HepG2 (cell line): ENCODE measurements around the gene BAMBI. TPM values are rescaled to one million over a fixed set of nuclear protein-coding genes. Genes with fewer than 3 reads are reported as not detected.
A peak's percentile ranks its signal among the peaks of the same experiment; 100 is the strongest.

Experiments
- AGO1 ChIP-seq: fragments of 200-400 bp; formaldehyde crosslinking; IDR thresholded peaks from 2 replicates; pipeline ENCODE4 v1.6.1; 2017; ENCODE audit warnings: mild to moderate bottlenecking, low read depth, low read length, moderate library complexity; ENCODE audit not compliant: poor library complexity, severe bottlenecking
- CEBPB ChIP-seq: IDR thresholded peaks from 2 replicates; pipeline ENCODE4 v1.6.1; 2011; ENCODE audit warnings: low read depth, low read length, improper control_type of control experiment, borderline replicate concordance
- ELK4 ChIP-seq: sonication (generic); formaldehyde crosslinking; IDR thresholded peaks from 2 replicates; pipeline ENCODE4 v1.9.0; 2021; ENCODE audit warnings: missing genetic modification reagents, borderline replicate concordance
- HDAC2 ChIP-seq: sonication (generic); formaldehyde crosslinking; IDR thresholded peaks from 2 replicates; pipeline ENCODE4 v1.4.0; 2020; ENCODE audit warnings: missing genetic modification reagents
- HNRNPH1 ChIP-seq: fragments of 200-400 bp; formaldehyde crosslinking; optimal IDR thresholded peaks from 2 replicates; pipeline ENCODE3; 2017; ENCODE audit warnings: mild to moderate bottlenecking, low read depth, low read length
- PAX8 ChIP-seq: sonication (generic); formaldehyde crosslinking; IDR thresholded peaks from 2 replicates; pipeline ENCODE4 v1.8.0; 2022; ENCODE audit warnings: mild to moderate bottlenecking, missing genetic modification reagents, borderline replicate concordance
- RBM22 ChIP-seq: fragments of 200-400 bp; formaldehyde crosslinking; optimal IDR thresholded peaks from 2 replicates; pipeline ENCODE3; 2017; ENCODE audit warnings: mild to moderate bottlenecking, low read length, moderate library complexity
- RERE ChIP-seq: IDR thresholded peaks from 2 replicates; pipeline ENCODE4 v1.6.1; 2016; ENCODE audit warnings: low read depth, missing genetic modification reagents, missing compliant biosample characterization
- SALL2 ChIP-seq: sonication (generic); formaldehyde crosslinking; IDR thresholded peaks from 2 replicates; pipeline ENCODE4 v1.8.1; 2023; ENCODE audit warnings: mild to moderate bottlenecking, missing genetic modification reagents, inconsistent platforms
- SIX4 ChIP-seq: sonication (generic); formaldehyde crosslinking; IDR thresholded peaks from 2 replicates; pipeline ENCODE4 v1.4.0; 2020; ENCODE audit warnings: missing genetic modification reagents
- ZKSCAN8 ChIP-seq: IDR thresholded peaks from 2 replicates; pipeline ENCODE4 v1.6.1; 2016; ENCODE audit warnings: borderline replicate concordance, missing genetic modification reagents, missing compliant biosample characterization
- ZNF136 ChIP-seq: sonication (generic); formaldehyde crosslinking; IDR thresholded peaks from 2 replicates; pipeline ENCODE4 v1.8.1; 2022; ENCODE audit warnings: low read depth, mild to moderate bottlenecking, moderate library complexity, missing genetic modification reagents
- ZNF724P ChIP-seq: sonication (generic); formaldehyde crosslinking; IDR thresholded peaks from 2 replicates; pipeline ENCODE4 v1.8.0; 2022; ENCODE audit warnings: missing genetic modification reagents, borderline replicate concordance
- ZNF781 ChIP-seq: sonication (generic); formaldehyde crosslinking; IDR thresholded peaks from 2 replicates; pipeline ENCODE4 v1.5.1; 2020; ENCODE audit warnings: borderline replicate concordance, mild to moderate bottlenecking, missing genetic modification reagents; ENCODE audit errors: not compliant biosample characterization
- ZSCAN5A ChIP-seq: sonication (generic); formaldehyde crosslinking; IDR thresholded peaks from 2 replicates; pipeline ENCODE4 v1.8.0; 2022; ENCODE audit warnings: mild to moderate bottlenecking, missing genetic modification reagents, borderline replicate concordance
- polyA plus RNA-seq, 8 experiments: library from polyadenylated mRNA; depleted of rRNA in 3 of 8; stranded (reverse) in 7 of 8; unstranded in 1 of 8; fragments of >200 nt; fragmentation: Illumina TruSeq in 4 of 8; extraction: Trizol in 4 of 8; gene quantifications; 2 replicates each; pipeline versions ENCODE4 v1.2.1 to v1.2.3, GENCODE V29; 2011 to 2016; ENCODE audit warnings: low read depth in 4 of 8, missing spikeins in 1 of 8, mixed read lengths in 1 of 8; ENCODE audit not compliant: insufficient read depth in 1 of 8
- total RNA-seq, 5 experiments: library from RNA; depleted of rRNA; stranded (reverse); fragments of >200 nt; fragmentation: Illumina TruSeq; extraction: Trizol; gene quantifications; 2 replicates each; pipeline ENCODE4 v1.2.3, GENCODE V29; 2016; ENCODE audit warnings: low read depth in 1 of 5
- TF ChIP-seq, protein P1 (sequence below): sonication (generic); formaldehyde crosslinking; IDR thresholded peaks from 2 replicates; pipeline ENCODE4 v1.4.0; 2020; ENCODE audit warnings: missing genetic modification reagents

BAMBI gene
- total and polyA plus RNA-seq, 2 of the 13 experiments (the other 11 are each of a cell fraction or from before 2014, with no cell fraction given) = 12.0 to 23.6 TPM

GRCh38 chr10:28722065-28722803, 44.9 kb downstream of the BAMBI start (continued):
- TF ChIP-seq ZSCAN5A (CRISPR knock-in tag) (no peak), HNRNPH1 (no peak), ZNF781 (CRISPR knock-in tag) (no peak), AGO1 (no peak), ZNF724P (CRISPR knock-in tag) (no peak), ELK4 (CRISPR knock-in tag) (no peak), ZKSCAN8 (CRISPR knock-in tag) (no peak), SIX4 (no peak), PAX8 (CRISPR knock-in tag) (no peak), ZNF136 (CRISPR knock-in tag) (no peak), SALL2 (CRISPR knock-in tag) (no peak), RERE (CRISPR knock-in tag) (no peak), HDAC2 (CRISPR knock-in tag) (peak; percentile 36; the same call in 1 of the 2 replicates), RBM22 (no peak), CEBPB (no peak)
- TF ChIP-seq, protein P1, sequence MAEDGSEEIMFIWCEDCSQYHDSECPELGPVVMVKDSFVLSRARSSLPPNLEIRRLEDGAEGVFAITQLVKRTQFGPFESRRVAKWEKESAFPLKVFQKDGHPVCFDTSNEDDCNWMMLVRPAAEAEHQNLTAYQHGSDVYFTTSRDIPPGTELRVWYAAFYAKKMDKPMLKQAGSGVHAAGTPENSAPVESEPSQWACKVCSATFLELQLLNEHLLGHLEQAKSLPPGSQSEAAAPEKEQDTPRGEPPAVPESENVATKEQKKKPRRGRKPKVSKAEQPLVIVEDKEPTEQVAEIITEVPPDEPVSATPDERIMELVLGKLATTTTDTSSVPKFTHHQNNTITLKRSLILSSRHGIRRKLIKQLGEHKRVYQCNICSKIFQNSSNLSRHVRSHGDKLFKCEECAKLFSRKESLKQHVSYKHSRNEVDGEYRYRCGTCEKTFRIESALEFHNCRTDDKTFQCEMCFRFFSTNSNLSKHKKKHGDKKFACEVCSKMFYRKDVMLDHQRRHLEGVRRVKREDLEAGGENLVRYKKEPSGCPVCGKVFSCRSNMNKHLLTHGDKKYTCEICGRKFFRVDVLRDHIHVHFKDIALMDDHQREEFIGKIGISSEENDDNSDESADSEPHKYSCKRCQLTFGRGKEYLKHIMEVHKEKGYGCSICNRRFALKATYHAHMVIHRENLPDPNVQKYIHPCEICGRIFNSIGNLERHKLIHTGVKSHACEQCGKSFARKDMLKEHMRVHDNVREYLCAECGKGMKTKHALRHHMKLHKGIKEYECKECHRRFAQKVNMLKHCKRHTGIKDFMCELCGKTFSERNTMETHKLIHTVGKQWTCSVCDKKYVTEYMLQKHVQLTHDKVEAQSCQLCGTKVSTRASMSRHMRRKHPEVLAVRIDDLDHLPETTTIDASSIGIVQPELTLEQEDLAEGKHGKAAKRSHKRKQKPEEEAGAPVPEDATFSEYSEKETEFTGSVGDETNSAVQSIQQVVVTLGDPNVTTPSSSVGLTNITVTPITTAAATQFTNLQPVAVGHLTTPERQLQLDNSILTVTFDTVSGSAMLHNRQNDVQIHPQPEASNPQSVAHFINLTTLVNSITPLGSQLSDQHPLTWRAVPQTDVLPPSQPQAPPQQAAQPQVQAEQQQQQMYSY (CRISPR knock-in tag) = no peak
